H1 (cell line): Measurements from ENCODE around the gene GABRA1. TPM values are rescaled to one million over a fixed set of nuclear protein-coding genes. Genes with fewer than 3 reads are reported as not detected.

ENCODE experiments used
- BACH1 ChIP-seq: IDR thresholded peaks from 2 replicates; pipeline ENCODE4 v1.6.1; 2012; ENCODE audit warnings: low read length, improper control_type of control experiment
- CHD7 ChIP-seq: fragments of 300-600 bp; sonication (generic); IDR thresholded peaks from 2 replicates; pipeline ENCODE4 v1.7.1; 2012; ENCODE audit warnings: low read length, moderate library complexity, mild to moderate bottlenecking, inconsistent platforms; ENCODE audit not compliant: insufficient replicate concordance
- CTCF ChIP-seq, 3 experiments: IDR thresholded peaks; 1 replicate in 2 of 3; 2 replicates in 1 of 3; pipeline versions ENCODE4 v1.5.1 to v1.6.1; 2011; ENCODE audit warnings: low read length in 3 of 3, mild to moderate bottlenecking in 3 of 3, inconsistent platforms in 2 of 3, low read depth in 1 of 3, moderate library complexity in 1 of 3; ENCODE audit not compliant: insufficient read depth in 1 of 3; ENCODE audit errors: control extremely low read depth in 1 of 3
- KDM1A ChIP-seq: fragments of 200-600, 300-600 bp; sonication (generic); IDR thresholded peaks from 2 replicates; pipeline ENCODE4 v1.7.1; 2016; ENCODE audit warnings: mild to moderate bottlenecking, low read length, borderline replicate concordance
- PHF8 ChIP-seq: fragments of 200-600 bp; sonication (generic); conservative IDR thresholded peaks from 2 replicates; pipeline ENCODE4 v1.7.1; 2012; ENCODE audit warnings: low read depth, mild to moderate bottlenecking, inconsistent platforms, low read length, moderate library complexity
- RBBP5 ChIP-seq: IDR thresholded peaks from 2 replicates; pipeline ENCODE4 v1.7.1; 2012; ENCODE audit warnings: low read depth, mild to moderate bottlenecking, inconsistent platforms, low read length, moderate library complexity, borderline replicate concordance
- RFX5 ChIP-seq: IDR thresholded peaks from 2 replicates; pipeline ENCODE4 v1.6.1; 2011; ENCODE audit warnings: low read depth, low read length, improper control_type of control experiment, borderline replicate concordance
- SIN3A ChIP-seq, 2 experiments: IDR thresholded peaks in 1 of 2; conservative IDR thresholded peaks in 1 of 2; 2 replicates each; pipeline ENCODE4 v1.6.1; 2011 to 2012; ENCODE audit warnings: low read length in 2 of 2, improper control_type of control experiment in 1 of 2, low read depth in 1 of 2, mild to moderate bottlenecking in 1 of 2
- TEAD4 ChIP-seq: IDR thresholded peaks from 2 replicates; pipeline ENCODE4 v1.6.1; 2012; ENCODE audit warnings: low read depth, low read length, inconsistent platforms, mixed read lengths
- polyA plus RNA-seq, 7 experiments: library from polyadenylated mRNA; depleted of rRNA in 3 of 7; stranded (reverse) in 5 of 7; unstranded in 2 of 7; fragments of >200 nt in 5 of 7; fragments of 200-250 nt in 2 of 7; gene quantifications; 1 replicate in 5 of 7; 2 replicates in 1 of 7; 4 replicates in 1 of 7; pipeline versions ENCODE4 v1.2.1 to v1.2.3, GENCODE V29; 2011 to 2013; ENCODE audit warnings: missing spikeins in 2 of 7, mixed read lengths in 2 of 7
- total RNA-seq: library from RNA; stranded (reverse); fragmentation: NEBNext Ultra II Directional; extraction: Animal tissue kit (Norgen Biotek cat#: 25700); gene quantifications from 2 replicates; pipeline ENCODE4 v1.2.1, GENCODE V29; 2021

GABRA1 gene
- total and polyA plus RNA-seq, 2 of the 8 experiments (the other 6 are each of a cell fraction or from before 2014, with no cell fraction given): 4.7 to 16.2 TPM

DNA sequence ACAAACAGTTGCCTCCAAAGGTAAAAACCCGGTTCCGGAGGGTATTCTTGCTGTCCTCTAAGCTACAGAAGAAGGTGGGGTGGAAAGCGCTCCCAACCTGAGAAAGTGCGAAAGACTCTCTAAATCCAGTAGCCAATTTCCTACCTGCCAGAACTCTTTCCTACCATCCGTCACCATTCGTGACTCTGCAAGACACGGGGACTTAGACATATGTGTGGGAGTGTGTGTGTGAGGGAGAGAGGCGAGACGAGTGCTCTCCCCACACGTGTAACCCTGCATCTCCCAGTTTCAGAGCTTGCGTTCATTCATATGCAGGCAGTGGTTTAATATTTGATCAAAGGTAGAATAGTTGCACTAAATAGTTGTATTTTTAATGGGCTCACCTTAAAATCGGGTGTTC, 473 bp upstream of the GABRA1 start (continued):
- no peak for TF ChIP-seq KDM1A
- TF ChIP-seq TEAD4: no peak
- TF ChIP-seq SIN3A (conservative IDR thresholded peaks at IDR 0.05 in 1 of 2, IDR thresholded peaks at IDR 0.05 in 1 of 2; ENCODE audit: low read depth in 1 of 2, low read length in 2 of 2): 0 out of 4 replicates have a peak, but pooled peaks of 1 of the 2 experiments have one; percentile 23
- TF ChIP-seq CHD7: no peak
- TF ChIP-seq BACH1: no peak
- TF ChIP-seq RFX5: no peak
- TF ChIP-seq RBBP5: no peak
- TF ChIP-seq PHF8: no peak
- TF ChIP-seq CTCF (IDR thresholded peaks at IDR 0.05; ENCODE audit: control extremely low read depth in 1 of 3, insufficient read depth in 1 of 3, low read depth in 1 of 3, low read length in 3 of 3): no peak
